H9 (cell line): ENCODE data around the gene ST6GALNAC5. TPM values are rescaled to one million over a fixed set of nuclear protein-coding genes. Genes with fewer than 3 reads are reported as not detected.

Experiments
- DNase-seq: peaks from one replicate; pipeline ENCODE4 v3.0.0-alpha.2; 2017
- H2AFZ ChIP-seq: one replicate; pipeline ENCODE4 v1.6.1; 2013; ENCODE audit warnings: mild to moderate bottlenecking, low read length, control low read depth, moderate library complexity
- H2AK5ac ChIP-seq: 2 replicates; pipeline ENCODE4 v1.6.1; 2013; ENCODE audit warnings: low read length, control low read depth, mixed read lengths; ENCODE audit not compliant: insufficient read length
- H2BK120ac ChIP-seq: one replicate; pipeline ENCODE4 v1.6.1; 2013; ENCODE audit warnings: low read depth, mild to moderate bottlenecking, low read length, control low read depth, inconsistent platforms; ENCODE audit not compliant: poor library complexity, severe bottlenecking
- H2BK12ac ChIP-seq: 2 replicates; pipeline ENCODE4 v1.6.1; 2013; ENCODE audit warnings: low read length, control low read depth, mixed read lengths, low read depth; ENCODE audit not compliant: insufficient read length
- H2BK15ac ChIP-seq: 2 replicates; pipeline ENCODE4 v1.6.1; 2013; ENCODE audit warnings: low read depth, low read length, control low read depth
- H2BK20ac ChIP-seq: one replicate; pipeline ENCODE4 v1.6.1; 2013; ENCODE audit warnings: low read depth, mild to moderate bottlenecking, low read length, control low read depth, inconsistent platforms; ENCODE audit not compliant: poor library complexity, severe bottlenecking
- H2BK5ac ChIP-seq: 2 replicates; pipeline ENCODE4 v1.6.1; 2013; ENCODE audit warnings: low read length, control low read depth, mixed read lengths; ENCODE audit not compliant: insufficient read length
- H3K14ac ChIP-seq: 2 replicates; pipeline ENCODE4 v1.6.1; 2013; ENCODE audit warnings: low read length, control low read depth; ENCODE audit not compliant: insufficient read depth
- H3K18ac ChIP-seq: 2 replicates; pipeline ENCODE4 v1.6.1; 2013; ENCODE audit warnings: low read depth, mild to moderate bottlenecking, mixed read lengths, low read length, control low read depth; ENCODE audit not compliant: insufficient read length
- H3K23ac ChIP-seq: 2 replicates; pipeline ENCODE4 v1.6.1; 2013; ENCODE audit warnings: low read length, control low read depth, mixed read lengths, low read depth; ENCODE audit not compliant: insufficient read length
- H3K23me2 ChIP-seq: 2 replicates; pipeline ENCODE4 v1.6.1; 2013; ENCODE audit warnings: low read depth, mild to moderate bottlenecking, mixed read lengths, low read length, control low read depth; ENCODE audit not compliant: insufficient read length, poor library complexity, severe bottlenecking
- H3K27ac ChIP-seq: 2 replicates; pipeline ENCODE4 v1.5.1; 2013; ENCODE audit warnings: low read length, control low read depth, mixed read lengths, low read depth; ENCODE audit not compliant: insufficient read length
- H3K27me3 ChIP-seq: 2 replicates; pipeline ENCODE4 v1.6.1; 2013; ENCODE audit warnings: low read length, control low read depth, inconsistent platforms; ENCODE audit not compliant: insufficient read depth
- H3K4ac ChIP-seq: 2 replicates; pipeline ENCODE4 v1.6.1; 2013; ENCODE audit warnings: low read depth, mild to moderate bottlenecking, control low read depth, inconsistent platforms, low read length, moderate library complexity
- H3K4me1 ChIP-seq: 2 replicates; pipeline ENCODE4 v1.6.1; 2013; ENCODE audit warnings: low read length, control low read depth, inconsistent platforms; ENCODE audit not compliant: insufficient read depth
- H3K4me2 ChIP-seq: 2 replicates; pipeline ENCODE4 v1.6.1; 2013; ENCODE audit warnings: low read length, control low read depth, mixed read lengths; ENCODE audit not compliant: insufficient read length, insufficient read depth
- H3K56ac ChIP-seq: 2 replicates; pipeline ENCODE4 v1.6.1; 2013; ENCODE audit warnings: low read depth, mild to moderate bottlenecking, mixed read lengths, low read length, control low read depth; ENCODE audit not compliant: insufficient read length
- H3K79me1 ChIP-seq: 2 replicates; pipeline ENCODE4 v1.6.1; 2013; ENCODE audit warnings: low read depth, mild to moderate bottlenecking, moderate library complexity, low read length, control low read depth, inconsistent platforms; ENCODE audit not compliant: insufficient read depth, poor library complexity, severe bottlenecking
- H3K79me2 ChIP-seq: 2 replicates; pipeline ENCODE4 v1.6.1; 2013; ENCODE audit warnings: low read length, control low read depth, inconsistent platforms; ENCODE audit not compliant: insufficient read depth
- H3K9ac ChIP-seq: 2 replicates; pipeline ENCODE4 v1.6.1; 2013; ENCODE audit warnings: low read length, control low read depth, mixed read lengths; ENCODE audit not compliant: insufficient read length; ENCODE audit errors: extremely low read depth
- H3K9me3 ChIP-seq: one replicate; pipeline ENCODE4 v1.6.1; 2013; ENCODE audit warnings: low read depth, low read length, inconsistent platforms; ENCODE audit not compliant: control insufficient read depth
- H3T11ph ChIP-seq: one replicate; pipeline ENCODE4 v1.6.1; 2013; ENCODE audit warnings: mild to moderate bottlenecking, low read length, control low read depth, inconsistent platforms
- H4K20me1 ChIP-seq: one replicate; pipeline ENCODE4 v1.6.1; 2013; ENCODE audit not compliant: control insufficient read depth, insufficient read length, insufficient read depth
- H4K5ac ChIP-seq: 2 replicates; pipeline ENCODE4 v1.6.1; 2013; ENCODE audit warnings: low read depth, mild to moderate bottlenecking, mixed read lengths, low read length, control low read depth; ENCODE audit not compliant: insufficient read length
- H4K8ac ChIP-seq: replicated peaks from 2 replicates; pipeline ENCODE4 v1.6.1; 2013; ENCODE audit warnings: low read length, control low read depth, mixed read lengths, low read depth; ENCODE audit not compliant: insufficient read length
- H4K91ac ChIP-seq: 2 replicates; pipeline ENCODE4 v1.6.1; 2013; ENCODE audit warnings: low read depth, mild to moderate bottlenecking, moderate library complexity, mixed read lengths, low read length, control low read depth; ENCODE audit not compliant: insufficient read length
- H3K27ac Mint-ChIP-seq, 3 experiments: 2 replicates in 2 of 3; 3 replicates in 1 of 3; pipeline ENCODE4 v1.8.0; 2020 to 2021; ENCODE audit warnings: mixed read lengths in 3 of 3, mild to moderate bottlenecking in 1 of 3, moderate library complexity in 1 of 3
- H3K27me3 Mint-ChIP-seq: 2 replicates; pipeline ENCODE4 v1.8.0; 2021; ENCODE audit warnings: low read depth, mild to moderate bottlenecking, moderate library complexity, mixed read lengths
- H3K36me3 Mint-ChIP-seq, 3 experiments: 2 replicates in 2 of 3; 3 replicates in 1 of 3; pipeline ENCODE4 v1.8.0; 2020 to 2021; ENCODE audit warnings: low read depth in 3 of 3, mixed read lengths in 3 of 3; ENCODE audit not compliant: insufficient read depth in 1 of 3
- H3K4me1 Mint-ChIP-seq, 2 experiments: 2 replicates each; pipeline ENCODE4 v1.8.0; 2020; ENCODE audit warnings: mixed read lengths in 2 of 2
- H3K4me3 Mint-ChIP-seq, 2 experiments: 2 replicates in 1 of 2; 3 replicates in 1 of 2; pipeline ENCODE4 v1.8.0; 2020 to 2021; ENCODE audit warnings: mild to moderate bottlenecking in 2 of 2, mixed read lengths in 2 of 2, moderate library complexity in 1 of 2
- H3K9me3 Mint-ChIP-seq, 2 experiments: 2 replicates in 1 of 2; 3 replicates in 1 of 2; pipeline ENCODE4 v1.8.0; 2020; ENCODE audit warnings: mild to moderate bottlenecking in 2 of 2, mixed read lengths in 2 of 2, moderate library complexity in 1 of 2
- CTCF ChIP-seq: fragments of 200-600 bp; sonication (generic); conservative IDR thresholded peaks from 3 replicates; pipeline ENCODE4 v1.8.0; 2021; ENCODE audit warnings: antibody characterized with exemption, mild to moderate bottlenecking
- WGBS: extraction: QIAGEN DNeasy Blood & Tissue Kit; methylation state at CpG from one replicate; pipeline ENCODE4 v1.1.7; 2013; ENCODE audit warnings: missing lambda C conversion rate, low lambda C conversion rate, mixed read lengths; ENCODE audit not compliant: insufficient read length; ENCODE audit errors: extremely low coverage; 5-methylcytosine and 5-hydroxymethylcytosine counted together
- total RNA-seq: library from RNA; stranded (reverse); gene quantifications from 2 replicates; pipeline ENCODE4 v1.2.1, GENCODE V29; 2021

The ST6GALNAC5 gene
- total RNA-seq, 1 experiment from 2014 or later: 3.3 TPM

GRCh38 chr1:76871355-76871974 is 4.2 kb downstream of the ST6GALNAC5 start:
- no CpG with 5 or more reads among the region's 3 CpGs for WGBS
- no peaks in the 10 kb centered on the region for H3K4me1 ChIP-seq

More at GRCh38 chr1:76871355-76871974, 4.2 kb downstream of the ST6GALNAC5 start:
- Histone ChIP-seq H2BK12ac (no peak overlapping the region), H3K27me3 (no peaks in the 10 kb centered on the region; the same call in 1 of the 2 replicates), H3K9me3 (no peaks in the 10 kb centered on the region), H4K8ac (no peak overlapping the region), H3K23me2 (peaks cover 21% of the 10 kb centered on the region), H3K79me2 (no peaks in the 10 kb centered on the region), H3T11ph (no peak overlapping the region), H2BK20ac (no peak overlapping the region), H3K4me2 (no peak overlapping the region), H3K9ac (no peak overlapping the region), H4K5ac (no peak overlapping the region), H2BK5ac (no peak overlapping the region), H3K18ac (no peak overlapping the region), H3K4ac (no peak overlapping the region), H2AK5ac (no peak overlapping the region), H3K23ac (no peak overlapping the region), H2AFZ (no peak overlapping the region), H3K56ac (no peak overlapping the region), H4K20me1 (no peaks in the 10 kb centered on the region), H2BK120ac (no peak overlapping the region), H3K14ac (no peak overlapping the region), H3K79me1 (no peaks in the 10 kb centered on the region), H3K27ac (no peak overlapping the region), H4K91ac (no peak overlapping the region), H2BK15ac (no peak overlapping the region)
- no peak for DNase-seq
- no peak for TF ChIP-seq CTCF
- H3K36me3 Mint-ChIP-seq: peaks cover 0 to 10% (median 5%) of the 10 kb centered on the region in 3 experiments; a peak in 4 of 7 replicates
- H3K27ac Mint-ChIP-seq: no peak overlapping the region
- no peak overlapping the region for H3K4me3 Mint-ChIP-seq
- peaks cover 36% of the 10 kb centered on the region for H3K27me3 Mint-ChIP-seq
- H3K9me3 Mint-ChIP-seq: no peaks in the 10 kb centered on the region
- H3K4me1 Mint-ChIP-seq: peaks cover 5 to 8% of the 10 kb centered on the region in 2 experiments; a peak in 2 of 4 replicates
